ENCODE measurements around the gene VAV2. TPM values are rescaled to one million over a fixed set of nuclear protein-coding genes. Genes with fewer than 3 reads are reported as not detected.

VAV2 gene
- total RNA-seq, 3 donors from 2014 or later (not counting 1 experiment from before 2014, with no cell fraction given), result 3.9 to 5.1 (median 4.8) TPM

- TF ChIP-seq CTCF (IDR thresholded peaks at IDR 0.05), result no peak
- DNase-seq (no peak), ATAC-seq (no peak)
- Mint-ChIP-seq H3K36me3 (no peaks in the 10 kb centered on the region), H3K27ac (no peak overlapping the region), H3K4me3 (no peak overlapping the region), H3K27me3 (ENCODE audit: low read depth in 2 of 2) (peaks cover 0 to 4% of the 10 kb centered on the region in 2 donors), H3K9me3 (no peaks in the 10 kb centered on the region), H3K4me1 (peaks cover 0 to 5% of the 10 kb centered on the region in 2 donors)
- 95% methylated on average over 1 of the region's 1 CpG for WGBS (ENCODE audit: insufficient coverage)
- H3K36me3 ChIP-seq (ENCODE audit: control insufficient read depth, insufficient read depth, low read length), result no peaks in the 10 kb centered on the region
- no peaks in the 10 kb centered on the region for H3K9me3 ChIP-seq (ENCODE audit: control insufficient read depth, insufficient read depth, low read length)
- H3K4me1 ChIP-seq (ENCODE audit: control insufficient read depth, insufficient read depth, low read length), result peaks cover 7% of the 10 kb centered on the region
- H3K27ac ChIP-seq (ENCODE audit: low read length), result no peak overlapping the region
- H3K4me3 ChIP-seq (ENCODE audit: low read length), result no peak overlapping the region
- intact Hi-C loops (cut with micrococcal nuclease), result no loop called here
- H3K27me3 ChIP-seq (ENCODE audit: control insufficient read depth, insufficient read depth, low read length), result no peaks in the 10 kb centered on the region
Observed at GRCh38 chr9:133998915-133999595, 6.9 kb upstream of the VAV2 start.

GRCh38 chr9:133997584-133997983 lies 5.5 kb upstream of the VAV2 start:
- Histone ChIP-seq H3K9me3 (ENCODE audit: control insufficient read depth, insufficient read depth, low read length) (no peaks in the 10 kb centered on the region), H3K27me3 (ENCODE audit: control insufficient read depth, insufficient read depth, low read length) (no peaks in the 10 kb centered on the region), H3K27ac (ENCODE audit: low read length) (no peak overlapping the region), H3K4me3 (ENCODE audit: low read length) (no peak overlapping the region), H3K36me3 (ENCODE audit: control insufficient read depth, insufficient read depth, low read length) (no peaks in the 10 kb centered on the region), H3K4me1 (ENCODE audit: control insufficient read depth, insufficient read depth, low read length) (peaks cover 19% of the 10 kb centered on the region)
- Mint-ChIP-seq H3K9me3 (no peaks in the 10 kb centered on the region), H3K27ac (no peak overlapping the region), H3K4me1 (peaks cover 0 to 7% of the 10 kb centered on the region in 2 donors), H3K36me3 (no peaks in the 10 kb centered on the region), H3K4me3 (no peak overlapping the region), H3K27me3 (ENCODE audit: low read depth in 2 of 2) (peaks cover 0 to 4% of the 10 kb centered on the region in 2 donors)
- no peak for TF ChIP-seq CTCF (IDR thresholded peaks at IDR 0.05)
- WGBS (ENCODE audit: insufficient coverage), result 86% methylated on average over 2 of the region's 2 CpGs
- DNase-seq (no peak), ATAC-seq (no peak)
- intact Hi-C loops (cut with micrococcal nuclease), result no loop called here

GRCh38 chr9:133996531-133997520 lies 4.7 kb upstream of the VAV2 start:
- 70% methylated on average over 24 of the region's 24 CpGs for WGBS (ENCODE audit: insufficient coverage)
- H3K27me3 ChIP-seq (ENCODE audit: control insufficient read depth, insufficient read depth, low read length), result no peaks in the 10 kb centered on the region
- TF ChIP-seq CTCF (IDR thresholded peaks at IDR 0.05), result no peak
- H3K4me1 ChIP-seq (ENCODE audit: control insufficient read depth, insufficient read depth, low read length), result peaks cover 19% of the 10 kb centered on the region
- intact Hi-C loops (cut with micrococcal nuclease), result no loop called here
- Mint-ChIP-seq H3K4me1 (peaks cover 0 to 7% of the 10 kb centered on the region in 2 donors), H3K27me3 (ENCODE audit: low read depth in 2 of 2) (peaks cover 0 to 4% of the 10 kb centered on the region in 2 donors), H3K27ac (no peak overlapping the region), H3K36me3 (no peaks in the 10 kb centered on the region), H3K4me3 (no peak overlapping the region), H3K9me3 (no peaks in the 10 kb centered on the region)
- H3K36me3 ChIP-seq (ENCODE audit: control insufficient read depth, insufficient read depth, low read length), result no peaks in the 10 kb centered on the region
- DNase-seq (no peak), ATAC-seq (no peak)
- H3K4me3 ChIP-seq (ENCODE audit: low read length), result no peak overlapping the region
- H3K27ac ChIP-seq (ENCODE audit: low read length), result no peak overlapping the region
- H3K9me3 ChIP-seq (ENCODE audit: control insufficient read depth, insufficient read depth, low read length), result no peaks in the 10 kb centered on the region
